ENCODE results near the gene CYP46A1.

DNA sequence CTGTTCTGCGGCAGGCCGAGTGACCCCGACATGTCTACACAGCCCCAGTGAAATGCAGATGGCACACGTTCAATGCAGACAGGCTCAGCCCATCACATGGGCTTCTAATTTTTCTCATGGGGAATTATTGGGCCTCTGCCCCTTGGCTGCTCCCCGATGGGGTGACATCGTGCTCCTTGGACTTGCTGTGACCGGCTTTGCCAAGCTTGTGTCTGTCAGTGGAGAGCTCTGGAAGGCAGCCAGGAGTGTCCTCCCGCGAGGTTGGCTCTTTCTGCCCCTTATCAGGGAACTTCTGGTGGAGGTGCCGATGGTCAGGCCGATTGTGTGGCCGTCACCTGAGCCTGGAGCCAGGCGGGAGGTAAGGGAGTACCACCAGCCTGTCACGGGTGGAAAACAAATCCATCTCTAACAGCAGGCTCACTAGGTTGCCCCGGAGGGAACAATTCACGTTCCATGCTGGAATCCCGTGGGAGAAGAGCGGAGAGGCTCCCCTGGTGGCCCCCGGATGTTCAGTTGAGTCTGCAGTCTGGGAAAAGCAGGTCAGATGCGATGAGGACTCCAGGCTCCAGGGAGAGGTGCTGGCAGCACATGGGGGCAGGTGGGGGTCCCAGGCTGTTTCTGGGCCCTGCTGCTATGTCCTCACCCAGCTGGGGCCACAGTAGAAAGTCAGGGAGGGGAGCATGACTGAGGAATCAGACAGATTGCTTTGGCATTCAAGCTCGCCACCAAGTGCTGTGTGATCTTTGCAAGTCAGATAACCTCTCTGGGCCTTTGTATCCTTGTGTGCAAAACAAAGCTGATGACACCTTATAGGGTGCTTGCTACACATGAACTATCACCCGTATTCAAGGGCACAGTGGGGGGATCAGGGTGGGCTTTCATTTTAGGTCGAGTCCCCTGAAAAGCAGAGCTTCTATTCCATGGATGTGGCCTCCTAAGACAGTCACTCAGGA, 65.9 kb downstream of the CYP46A1 start:
- TF ChIP-seq, protein P1, sequence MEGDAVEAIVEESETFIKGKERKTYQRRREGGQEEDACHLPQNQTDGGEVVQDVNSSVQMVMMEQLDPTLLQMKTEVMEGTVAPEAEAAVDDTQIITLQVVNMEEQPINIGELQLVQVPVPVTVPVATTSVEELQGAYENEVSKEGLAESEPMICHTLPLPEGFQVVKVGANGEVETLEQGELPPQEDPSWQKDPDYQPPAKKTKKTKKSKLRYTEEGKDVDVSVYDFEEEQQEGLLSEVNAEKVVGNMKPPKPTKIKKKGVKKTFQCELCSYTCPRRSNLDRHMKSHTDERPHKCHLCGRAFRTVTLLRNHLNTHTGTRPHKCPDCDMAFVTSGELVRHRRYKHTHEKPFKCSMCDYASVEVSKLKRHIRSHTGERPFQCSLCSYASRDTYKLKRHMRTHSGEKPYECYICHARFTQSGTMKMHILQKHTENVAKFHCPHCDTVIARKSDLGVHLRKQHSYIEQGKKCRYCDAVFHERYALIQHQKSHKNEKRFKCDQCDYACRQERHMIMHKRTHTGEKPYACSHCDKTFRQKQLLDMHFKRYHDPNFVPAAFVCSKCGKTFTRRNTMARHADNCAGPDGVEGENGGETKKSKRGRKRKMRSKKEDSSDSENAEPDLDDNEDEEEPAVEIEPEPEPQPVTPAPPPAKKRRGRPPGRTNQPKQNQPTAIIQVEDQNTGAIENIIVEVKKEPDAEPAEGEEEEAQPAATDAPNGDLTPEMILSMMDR (conservative IDR thresholded peaks at IDR 0.05 in 1 of 2, IDR thresholded peaks at IDR 0.05 in 1 of 2; ENCODE audit: extremely low read depth in 1 of 2, insufficient read depth in 1 of 2, low read depth in 1 of 2, low read length in 2 of 2): no peak
- TF ChIP-seq EZH2 (IDR thresholded peaks at IDR 0.05; ENCODE audit: borderline replicate concordance, low read length): no peak

Data from mammary epithelial cell (primary cell).